Panc1 (cell line): Measurements from ENCODE around the gene ZNF33A. TPM values are rescaled to one million over a fixed set of nuclear protein-coding genes. Genes with fewer than 3 reads are reported as not detected.
A peak's percentile ranks its signal among the peaks of the same experiment; 100 is the strongest.

Source experiments
- ATAC-seq: fragments of 200-7000 bp; cut with Tn5 transposase; 2 replicates; pipeline ENCODE4 v1.9.1; 2020; ENCODE audit warnings: mild to moderate bottlenecking, moderate library complexity
- BruUV-seq: library from RNA; stranded (reverse); fragments of 400-500 nt; replicated peaks from 2 replicates; lab custom pipeline; 2021; lab: Mats Ljungman, UMichigan
- CTCF ChIA-PET: fragments of 300-600 bp; sonication (Branson Sonifier 250); formaldehyde crosslinking; loops from one replicate; lab custom pipeline; 2022; ENCODE audit warnings: antibody characterized with exemption; lab: Charles Lee
- POLR2A ChIA-PET: fragments of 300-600 bp; sonication (Branson Sonifier 250); formaldehyde crosslinking; loops from one replicate; lab custom pipeline; 2022; ENCODE audit warnings: antibody characterized with exemption; lab: Charles Lee
- DNase-seq: peaks from one replicate; pipeline ENCODE4 v3.0.0-alpha.2; 2010; ENCODE audit warnings: low read depth, low spot score
- H3K27ac ChIP-seq: 2 replicates; pipeline ENCODE4 v1.5.1; 2011; ENCODE audit warnings: mild to moderate bottlenecking, low read length, inconsistent platforms
- H3K27me3 ChIP-seq: fragments of 200-500 bp; sonication (Bioruptor generic); 2 replicates; pipeline ENCODE4 v1.6.0; 2014; ENCODE audit warnings: low read length, inconsistent platforms; ENCODE audit not compliant: control insufficient read depth, insufficient read depth
- H3K36me3 ChIP-seq: fragments of 200-500 bp; sonication (Bioruptor generic); 2 replicates; pipeline ENCODE4 v1.5.1; 2014; ENCODE audit warnings: inconsistent platforms, mild to moderate bottlenecking, low read length, moderate library complexity; ENCODE audit not compliant: control insufficient read depth, insufficient read depth
- H3K4me1 ChIP-seq: 2 replicates; pipeline ENCODE4 v1.5.1; 2011; ENCODE audit warnings: inconsistent platforms, mild to moderate bottlenecking, low read length, moderate library complexity; ENCODE audit not compliant: control insufficient read depth, insufficient read depth
- H3K4me3 ChIP-seq, 2 experiments: 2 replicates each; pipeline ENCODE4 v1.5.1; 2011 to 2012; ENCODE audit warnings: low read depth in 2 of 2, low read length in 2 of 2, mild to moderate bottlenecking in 2 of 2, inconsistent platforms in 1 of 2, moderate library complexity in 1 of 2
- H3K9me3 ChIP-seq: fragments of 200-500 bp; sonication (Bioruptor generic); 2 replicates; pipeline ENCODE4 v1.5.1; 2014; ENCODE audit warnings: low read depth, mild to moderate bottlenecking, inconsistent platforms, low read length, moderate library complexity; ENCODE audit not compliant: control insufficient read depth, insufficient read depth
- POLR2AphosphoS5 ChIP-seq: IDR thresholded peaks from 2 replicates; pipeline ENCODE4 v1.6.1; 2012; ENCODE audit warnings: mild to moderate bottlenecking, low read depth, low read length, moderate library complexity
- SIN3A ChIP-seq: IDR thresholded peaks from 2 replicates; pipeline ENCODE4 v1.6.1; 2012; ENCODE audit warnings: low read depth, mild to moderate bottlenecking, low read length, moderate library complexity, borderline replicate concordance; ENCODE audit not compliant: insufficient read depth
- TCF7L2 ChIP-seq: IDR thresholded peaks from 2 replicates; pipeline ENCODE4 v1.6.1; 2011; ENCODE audit warnings: mild to moderate bottlenecking, low read depth, low read length, inconsistent platforms
- in situ Hi-C: cut with HindIII; loops from 2 replicates; pipeline ENCODE4 v1.10.0; 2016; ENCODE audit warnings: low sequenced_read_pairs, low pct_unique_long_range_greater_than_20kb
- intact Hi-C: fragments of 100-400 bp; cut with micrococcal nuclease; formaldehyde crosslinking; loops from one replicate; pipeline ENCODE4 v1.10.0; 2022; ENCODE audit not compliant: unreplicated experiment
- total RNA-seq: library from RNA; stranded (reverse); gene quantifications from one replicate; pipeline ENCODE4 v1.2.1, GENCODE V29; 2021; ENCODE audit not compliant: unreplicated experiment
- TF ChIP-seq, protein P1 (sequence below), 2 experiments: IDR thresholded peaks; 2 replicates each; pipeline ENCODE4 v1.6.1; 2011 to 2012; ENCODE audit warnings: low read depth in 2 of 2, control low read depth in 1 of 2, low read length in 1 of 2, mild to moderate bottlenecking in 1 of 2, moderate library complexity in 1 of 2; ENCODE audit not compliant: insufficient read depth in 1 of 2
- TF ChIP-seq, protein P2 (sequence below): fragments of 450-650 bp; IDR thresholded peaks from 2 replicates; pipeline ENCODE4 v1.5.1; 2017; ENCODE audit warnings: mild to moderate bottlenecking

Gene ZNF33A
- total RNA-seq, 1 experiment from 2014 or later, result 16.9 TPM

DNA sequence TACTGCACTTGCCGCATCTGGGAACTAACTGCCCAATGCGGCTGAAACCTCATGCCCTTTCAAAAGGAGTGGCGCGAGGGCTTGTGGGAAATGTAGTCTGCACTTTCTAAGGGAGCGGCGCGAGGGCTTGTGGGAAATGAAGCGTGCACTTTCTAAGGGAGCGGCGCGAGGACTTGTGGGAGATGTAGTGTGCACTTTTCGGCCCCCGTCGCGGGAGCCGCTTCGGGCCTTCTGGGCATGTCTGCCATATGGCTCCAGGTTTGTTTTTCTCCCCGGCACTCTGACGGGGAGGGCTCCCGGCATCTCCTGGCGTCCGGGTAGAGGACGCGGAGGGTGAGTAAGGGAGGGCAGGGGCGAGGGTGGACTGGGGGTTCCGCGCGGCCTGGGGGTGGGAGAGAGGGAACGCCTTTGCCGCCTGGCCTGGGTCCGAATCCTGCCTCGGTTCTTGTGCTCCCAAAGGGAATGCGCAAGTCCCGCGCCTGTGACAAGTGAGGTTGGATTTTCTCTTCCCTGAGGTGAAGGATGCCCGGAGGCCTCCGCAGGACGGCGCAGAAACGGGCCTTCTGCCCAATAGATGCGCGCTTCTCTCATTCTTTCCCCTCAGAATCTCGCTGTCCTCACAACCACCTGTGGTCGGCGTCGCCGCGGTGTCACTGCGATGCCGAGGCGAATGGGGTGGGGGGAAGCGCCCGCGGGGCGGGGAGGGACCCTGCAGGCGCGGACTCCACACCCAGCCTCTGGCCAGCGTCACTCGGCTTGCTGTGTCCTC lies 83.9 kb downstream of the ZNF33A start, which contains the start of gene ZNF37A:
Gene ZNF37A (plus strand): TSS at position 180 of the 769 bp plus-strand sequence. CDS start 2,281 bp downstream, outside the sequence.
- peaks cover 6% of the 10 kb centered on the region for H3K36me3 ChIP-seq
- no peaks in the 10 kb centered on the region for H3K27me3 ChIP-seq
- BruUV-seq, result no TSS peak
- CTCF ChIA-PET, result no interaction called here
- peak within 1 kb of the TSS; percentile 63 to 71 for H3K4me3 ChIP-seq
- POLR2A ChIA-PET, result interaction anchor here (0.7 kb wide), 1 partner anchor 649 kb away, joined by 3 read pairs; no protein-coding TSS in a partner anchor
- intact Hi-C loops, result no loop called here
- no peaks in the 10 kb centered on the region for H3K9me3 ChIP-seq
- H3K27ac ChIP-seq, result peak within 1 kb of the TSS; percentile 77
- in situ Hi-C loops, result no loop called here
- ATAC-seq (peak; percentile 100), DNase-seq (peak; percentile 70)
- no peaks in the 10 kb centered on the region for H3K4me1 ChIP-seq
- TF ChIP-seq, protein P1, sequence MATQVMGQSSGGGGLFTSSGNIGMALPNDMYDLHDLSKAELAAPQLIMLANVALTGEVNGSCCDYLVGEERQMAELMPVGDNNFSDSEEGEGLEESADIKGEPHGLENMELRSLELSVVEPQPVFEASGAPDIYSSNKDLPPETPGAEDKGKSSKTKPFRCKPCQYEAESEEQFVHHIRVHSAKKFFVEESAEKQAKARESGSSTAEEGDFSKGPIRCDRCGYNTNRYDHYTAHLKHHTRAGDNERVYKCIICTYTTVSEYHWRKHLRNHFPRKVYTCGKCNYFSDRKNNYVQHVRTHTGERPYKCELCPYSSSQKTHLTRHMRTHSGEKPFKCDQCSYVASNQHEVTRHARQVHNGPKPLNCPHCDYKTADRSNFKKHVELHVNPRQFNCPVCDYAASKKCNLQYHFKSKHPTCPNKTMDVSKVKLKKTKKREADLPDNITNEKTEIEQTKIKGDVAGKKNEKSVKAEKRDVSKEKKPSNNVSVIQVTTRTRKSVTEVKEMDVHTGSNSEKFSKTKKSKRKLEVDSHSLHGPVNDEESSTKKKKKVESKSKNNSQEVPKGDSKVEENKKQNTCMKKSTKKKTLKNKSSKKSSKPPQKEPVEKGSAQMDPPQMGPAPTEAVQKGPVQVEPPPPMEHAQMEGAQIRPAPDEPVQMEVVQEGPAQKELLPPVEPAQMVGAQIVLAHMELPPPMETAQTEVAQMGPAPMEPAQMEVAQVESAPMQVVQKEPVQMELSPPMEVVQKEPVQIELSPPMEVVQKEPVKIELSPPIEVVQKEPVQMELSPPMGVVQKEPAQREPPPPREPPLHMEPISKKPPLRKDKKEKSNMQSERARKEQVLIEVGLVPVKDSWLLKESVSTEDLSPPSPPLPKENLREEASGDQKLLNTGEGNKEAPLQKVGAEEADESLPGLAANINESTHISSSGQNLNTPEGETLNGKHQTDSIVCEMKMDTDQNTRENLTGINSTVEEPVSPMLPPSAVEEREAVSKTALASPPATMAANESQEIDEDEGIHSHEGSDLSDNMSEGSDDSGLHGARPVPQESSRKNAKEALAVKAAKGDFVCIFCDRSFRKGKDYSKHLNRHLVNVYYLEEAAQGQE (IDR thresholded peaks at IDR 0.05; ENCODE audit: insufficient read depth in 1 of 2, low read depth in 2 of 2, low read length in 1 of 2), result no peak
- TF ChIP-seq TCF7L2 (no peak), POLR2AphosphoS5 (peak; percentile 60; the same call in 1 of the 2 replicates), SIN3A (0 out of 2 replicates have a peak, but pooled peaks have one; percentile 25)
- TF ChIP-seq, protein P2, sequence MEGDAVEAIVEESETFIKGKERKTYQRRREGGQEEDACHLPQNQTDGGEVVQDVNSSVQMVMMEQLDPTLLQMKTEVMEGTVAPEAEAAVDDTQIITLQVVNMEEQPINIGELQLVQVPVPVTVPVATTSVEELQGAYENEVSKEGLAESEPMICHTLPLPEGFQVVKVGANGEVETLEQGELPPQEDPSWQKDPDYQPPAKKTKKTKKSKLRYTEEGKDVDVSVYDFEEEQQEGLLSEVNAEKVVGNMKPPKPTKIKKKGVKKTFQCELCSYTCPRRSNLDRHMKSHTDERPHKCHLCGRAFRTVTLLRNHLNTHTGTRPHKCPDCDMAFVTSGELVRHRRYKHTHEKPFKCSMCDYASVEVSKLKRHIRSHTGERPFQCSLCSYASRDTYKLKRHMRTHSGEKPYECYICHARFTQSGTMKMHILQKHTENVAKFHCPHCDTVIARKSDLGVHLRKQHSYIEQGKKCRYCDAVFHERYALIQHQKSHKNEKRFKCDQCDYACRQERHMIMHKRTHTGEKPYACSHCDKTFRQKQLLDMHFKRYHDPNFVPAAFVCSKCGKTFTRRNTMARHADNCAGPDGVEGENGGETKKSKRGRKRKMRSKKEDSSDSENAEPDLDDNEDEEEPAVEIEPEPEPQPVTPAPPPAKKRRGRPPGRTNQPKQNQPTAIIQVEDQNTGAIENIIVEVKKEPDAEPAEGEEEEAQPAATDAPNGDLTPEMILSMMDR, result no peak

DNA sequence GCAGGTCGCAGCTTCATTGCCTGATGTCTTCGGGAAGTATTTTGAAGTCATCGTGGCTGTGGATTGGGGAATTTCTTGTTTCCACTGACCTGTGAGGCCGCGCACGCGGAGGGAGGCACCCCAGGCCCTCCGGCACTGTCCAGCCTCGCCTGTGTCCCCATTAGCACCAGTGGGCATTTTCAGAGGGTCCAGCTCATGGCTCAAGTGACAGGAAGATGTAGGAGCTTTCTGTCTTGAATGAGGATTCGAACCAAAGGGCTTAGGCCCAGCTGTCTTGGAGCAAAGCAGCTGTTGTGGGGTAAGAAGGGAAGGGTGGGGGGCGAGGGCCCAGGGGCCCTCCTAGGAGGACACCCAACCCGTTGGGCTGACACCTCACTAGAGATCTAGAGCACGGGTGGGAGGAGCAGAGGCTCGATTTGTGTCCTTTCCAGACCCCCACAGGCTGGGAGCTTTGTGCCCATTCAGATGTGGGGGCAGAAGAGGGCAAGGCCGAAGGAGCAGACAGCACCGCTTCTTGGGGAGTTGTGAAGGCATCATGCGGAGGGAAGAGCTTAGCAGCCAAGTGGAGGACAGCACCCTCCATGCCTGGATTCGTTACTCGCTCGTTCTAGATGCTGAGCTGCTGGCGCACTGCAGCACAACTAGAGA lies 84.6 kb downstream of the ZNF33A start:
- in situ Hi-C loops (no loop called here), intact Hi-C loops (no loop called here)
- Histone ChIP-seq H3K36me3 (peaks cover 6% of the 10 kb centered on the region), H3K4me1 (no peaks in the 10 kb centered on the region), H3K4me3 (peak overlapping the region; percentile 63 to 71), H3K27ac (peak overlapping the region; percentile 71), H3K9me3 (no peaks in the 10 kb centered on the region), H3K27me3 (no peaks in the 10 kb centered on the region)
- no peak for DNase-seq
- BruUV-seq, result no TSS peak
- TF ChIP-seq SIN3A, result no peak
- TF ChIP-seq TCF7L2, result no peak
- TF ChIP-seq, protein P1 (IDR thresholded peaks at IDR 0.05; ENCODE audit: insufficient read depth in 1 of 2, low read depth in 2 of 2, low read length in 1 of 2), result no peak
- TF ChIP-seq, protein P2, result no peak
- no peak for TF ChIP-seq POLR2AphosphoS5
- ATAC-seq, result no peak
- ChIA-PET POLR2A (interaction anchor here (0.5 kb wide), 1 partner anchor 307 kb away, joined by 4 read pairs; no protein-coding TSS in a partner anchor), CTCF (no interaction called here)
